PFSK-1 (cell line): ENCODE results near the gene CYP3A7.

Source experiments
- POLR2AphosphoS5 ChIP-seq: IDR thresholded peaks from 2 replicates; pipeline ENCODE4 v1.6.1; 2012; ENCODE audit warnings: low read depth, mild to moderate bottlenecking, control low read depth, low read length, moderate library complexity
- SIN3A ChIP-seq: IDR thresholded peaks from 2 replicates; pipeline ENCODE4 v1.6.1; 2012; ENCODE audit warnings: mild to moderate bottlenecking, low read length, moderate library complexity, borderline replicate concordance; ENCODE audit not compliant: insufficient read depth

GRCh38 chr7:99677013-99677647 lies 57.9 kb downstream of the CYP3A7 start:
- TF ChIP-seq POLR2AphosphoS5 (no peak), SIN3A (no peak)
